Measurements from ENCODE around the gene DUSP16.
A peak's percentile ranks its signal among the peaks of the same experiment; 100 is the strongest.
"Not testable (repeated sequence)": the region's sequence is repeated elsewhere in the genome, so short reads cannot be mapped to it uniquely, and the experiment has no call there.

DUSP16 gene

GRCh38 chr12:12562585-12563261 is at the start of gene DUSP16:
TSS of gene DUSP16 (minus strand) at chr12:12562863. CDS start at chr12:12521098, 41,765 bp downstream.
- DNase-seq (ENCODE audit: low read depth in 2 of 2) = peak; percentile 48 to 51

GRCh38 chr12:12612358-12612757 is 49.7 kb upstream of the DUSP16 start:
- DNase-seq (ENCODE audit: low read depth in 2 of 2) = no peak

- peak; percentile 57 to 69 for DNase-seq (ENCODE audit: low read depth in 2 of 2)
Measured at GRCh38 chr12:12611512-12612306, 49.0 kb upstream of the DUSP16 start, which contains the start of gene CREBL2. TSS of gene CREBL2 (plus strand) at chr12:12611876. CDS start at chr12:12612173, 297 bp downstream.

GRCh38 chr12:12610711-12611110 is 48.0 kb upstream of the DUSP16 start:
- no peak for DNase-seq (ENCODE audit: low read depth in 2 of 2)

- DNase-seq (ENCODE audit: low read depth in 2 of 2) = no peak
Measured at GRCh38 chr12:12609692-12610091, 47.0 kb upstream of the DUSP16 start.

- DNase-seq (ENCODE audit: low read depth in 2 of 2) = no peak
Measured at GRCh38 chr12:12608557-12608957, 45.9 kb upstream of the DUSP16 start.

- DNase-seq (ENCODE audit: low read depth in 2 of 2) = no peak
Measured at GRCh38 chr12:12606781-12607589, 44.3 kb upstream of the DUSP16 start.

GRCh38 chr12:12604740-12605139 is 42.1 kb upstream of the DUSP16 start:
- DNase-seq (ENCODE audit: low read depth in 2 of 2) = no peak

- DNase-seq (ENCODE audit: low read depth in 2 of 2) = no peak
Measured at GRCh38 chr12:12600659-12601058, 38.0 kb upstream of the DUSP16 start.

- no peak for DNase-seq (ENCODE audit: low read depth in 2 of 2)
Measured at GRCh38 chr12:12599750-12600643, 37.3 kb upstream of the DUSP16 start.

GRCh38 chr12:12598864-12599263 is 36.2 kb upstream of the DUSP16 start:
- DNase-seq (ENCODE audit: low read depth in 2 of 2) = no peak

GRCh38 chr12:12596598-12596997 is 33.9 kb upstream of the DUSP16 start:
- not testable (repeated sequence) for DNase-seq (ENCODE audit: low read depth in 2 of 2)

- not testable (repeated sequence) for DNase-seq (ENCODE audit: low read depth in 2 of 2)
Measured at GRCh38 chr12:12595929-12596328, 33.3 kb upstream of the DUSP16 start.

- DNase-seq (ENCODE audit: low read depth in 2 of 2) = no peak
Measured at GRCh38 chr12:12592930-12593329, 30.3 kb upstream of the DUSP16 start.

- no peak for DNase-seq (ENCODE audit: low read depth in 2 of 2)
Measured at GRCh38 chr12:12590961-12591360, 28.3 kb upstream of the DUSP16 start.

GRCh38 chr12:12588436-12588835 is 25.8 kb upstream of the DUSP16 start:
- DNase-seq (ENCODE audit: low read depth in 2 of 2) = not testable (repeated sequence)

- no peak for DNase-seq (ENCODE audit: low read depth in 2 of 2)
Measured at GRCh38 chr12:12587878-12588277, 25.2 kb upstream of the DUSP16 start.

GRCh38 chr12:12586879-12587675 is 24.4 kb upstream of the DUSP16 start:
- DNase-seq (ENCODE audit: low read depth in 2 of 2) = no peak

- no peak for DNase-seq (ENCODE audit: low read depth in 2 of 2)
Measured at GRCh38 chr12:12585115-12585863, 22.6 kb upstream of the DUSP16 start.
